ENCODE results near the gene FBLN5. TPM values are rescaled to one million over a fixed set of nuclear protein-coding genes. Genes with fewer than 3 reads are reported as not detected.

Gene FBLN5
- polyA plus RNA-seq, 3 donors = 131 to 166 (median 163) TPM

DNA sequence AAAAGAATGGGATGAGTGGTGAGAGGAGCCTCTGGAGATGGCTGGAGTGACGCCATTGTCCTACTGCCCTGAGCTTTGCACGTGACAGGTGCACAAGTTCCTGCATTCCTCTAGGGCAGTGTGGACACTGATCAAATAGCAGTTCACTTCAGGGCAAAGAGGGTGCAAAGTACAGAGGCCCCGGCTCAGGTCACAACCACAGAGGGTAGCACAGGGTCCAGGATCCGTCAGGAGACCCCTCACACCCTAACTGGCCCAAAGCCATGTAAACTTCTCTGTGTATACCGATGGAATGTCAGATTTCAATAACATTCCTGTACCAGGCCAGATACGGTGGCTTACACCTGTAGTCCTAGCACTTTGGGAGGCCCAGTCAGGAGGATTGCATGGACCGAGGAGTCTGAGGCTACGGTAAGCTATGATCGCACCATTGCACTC lies 10.4 kb upstream of the FBLN5 start:
- DNase-seq (ENCODE audit: extremely low read depth in 1 of 11, low read depth in 9 of 11, low spot score in 4 of 11) = no peak

DNA sequence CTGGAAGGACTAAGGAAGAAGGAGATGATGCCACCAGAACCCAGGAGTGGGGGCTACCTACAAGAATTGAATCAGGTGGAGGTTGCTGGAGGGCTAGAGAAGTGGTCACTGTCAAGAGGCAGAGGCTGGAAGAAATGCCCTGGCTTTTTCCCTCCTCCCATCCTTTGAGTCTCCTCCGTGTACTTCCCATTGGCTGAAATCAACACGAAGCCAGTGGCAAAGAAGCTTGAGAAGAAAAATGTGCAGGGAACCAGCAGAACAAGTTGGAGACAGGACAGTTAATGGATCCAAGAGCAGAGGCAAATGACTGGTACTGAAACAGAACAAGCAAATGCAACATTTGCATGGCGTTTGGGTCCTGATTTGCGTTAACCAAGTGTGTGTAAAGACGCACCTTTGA lies 9.1 kb upstream of the FBLN5 start:
- no peak for DNase-seq (ENCODE audit: extremely low read depth in 1 of 11, low read depth in 9 of 11, low spot score in 4 of 11)

DNA sequence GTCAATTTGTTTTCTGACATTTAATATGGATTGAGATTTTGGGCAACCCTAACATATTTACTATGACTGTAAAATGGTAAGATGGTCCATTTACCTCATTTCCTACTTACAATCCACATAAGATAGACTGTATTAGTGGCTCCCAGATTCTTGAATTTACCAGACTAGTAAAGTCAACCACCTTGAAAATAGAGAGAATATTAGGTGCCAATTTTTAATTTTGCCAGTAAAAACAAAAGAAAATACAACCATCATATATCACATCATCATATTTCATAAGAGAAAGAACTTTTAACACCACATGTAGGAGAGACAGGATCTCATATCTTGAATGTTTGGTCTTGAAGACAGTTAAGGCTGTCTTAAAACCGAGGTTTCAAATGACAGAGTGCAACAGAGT lies 7.7 kb upstream of the FBLN5 start:
- no peak for DNase-seq (ENCODE audit: extremely low read depth in 1 of 11, low read depth in 9 of 11, low spot score in 4 of 11)

DNA sequence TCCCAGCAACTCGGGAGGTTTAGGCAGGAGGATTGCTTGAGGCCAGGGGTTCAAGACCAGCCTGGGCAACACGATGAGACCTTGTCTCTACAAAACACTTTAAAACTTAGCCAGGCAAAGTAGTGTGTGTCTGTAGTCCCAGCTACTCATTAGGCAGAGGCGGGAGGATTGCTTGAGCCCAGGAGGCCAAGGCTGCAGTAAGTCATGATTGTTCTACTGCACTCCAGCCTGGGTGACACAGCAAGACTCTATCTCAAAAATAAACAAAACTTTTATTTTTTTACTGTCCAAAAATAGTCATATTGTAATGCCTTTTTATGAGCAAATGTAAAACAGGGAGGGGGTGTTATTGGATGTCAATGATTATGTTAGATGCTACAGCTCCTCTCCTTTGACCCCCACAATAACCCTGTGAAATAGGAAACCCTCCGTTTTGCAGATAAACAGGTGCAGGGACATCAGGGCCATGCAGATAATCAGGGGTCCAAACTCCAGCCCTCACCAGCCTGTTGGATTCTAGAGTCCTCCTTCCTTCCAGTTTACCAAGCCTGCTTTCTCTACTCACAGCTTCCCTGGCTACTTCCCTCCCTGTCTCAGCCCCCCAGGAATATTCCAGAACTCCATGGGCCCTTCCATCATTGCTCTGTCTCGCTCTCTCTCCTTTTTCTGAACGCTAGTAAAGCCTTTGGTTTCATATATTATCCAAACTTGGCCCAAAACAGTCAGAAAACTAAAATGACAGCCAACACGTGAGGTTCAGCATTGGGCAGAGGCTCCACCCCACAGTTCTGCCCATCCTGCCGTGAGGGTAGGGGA lies 5.9 kb upstream of the FBLN5 start:
- no peak for DNase-seq (ENCODE audit: extremely low read depth in 1 of 11, low read depth in 9 of 11, low spot score in 4 of 11)

DNA sequence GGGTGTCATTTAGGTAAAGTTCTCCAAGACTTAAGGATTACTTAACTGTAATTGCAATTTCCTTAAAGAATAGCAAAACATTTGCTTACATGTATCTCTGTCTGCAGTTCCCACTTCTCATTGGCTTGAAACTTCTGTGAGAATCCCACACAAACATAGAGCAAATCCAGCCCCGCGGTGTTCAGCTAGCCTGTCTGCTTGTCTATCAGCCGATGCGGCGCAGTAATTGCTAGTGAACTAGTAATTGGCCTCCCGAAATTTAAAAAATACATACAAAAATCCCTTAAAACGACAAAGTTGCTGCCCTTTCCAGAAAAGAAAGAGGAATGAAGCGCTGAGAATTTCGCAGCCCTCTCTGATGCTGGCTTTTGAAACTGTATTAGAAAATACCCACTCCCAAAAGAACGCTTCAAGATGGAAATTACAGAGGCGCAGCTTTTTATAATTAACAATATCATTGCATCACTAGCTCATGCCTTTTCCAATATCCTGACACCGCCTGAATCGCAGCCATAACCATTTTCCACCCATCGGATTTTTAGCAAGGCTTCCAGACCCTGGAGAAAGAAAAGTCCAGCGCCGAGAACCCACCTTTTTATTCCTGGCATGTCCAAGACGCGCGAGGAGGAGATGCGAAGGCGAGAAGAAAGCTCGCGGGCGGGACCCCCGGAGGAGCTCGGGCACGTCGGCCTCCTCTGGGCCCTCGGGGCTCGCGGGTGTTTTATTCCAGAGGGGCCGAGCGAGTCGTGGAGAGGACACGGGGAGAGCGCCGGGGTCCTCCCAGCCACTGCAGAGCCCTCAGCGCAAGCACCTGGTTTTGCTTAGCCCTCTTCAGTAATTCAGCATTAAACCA lies 646 bp downstream of the FBLN5 start:
- DNase-seq (ENCODE audit: extremely low read depth in 1 of 11, low read depth in 9 of 11, low spot score in 4 of 11) = no peak

DNA sequence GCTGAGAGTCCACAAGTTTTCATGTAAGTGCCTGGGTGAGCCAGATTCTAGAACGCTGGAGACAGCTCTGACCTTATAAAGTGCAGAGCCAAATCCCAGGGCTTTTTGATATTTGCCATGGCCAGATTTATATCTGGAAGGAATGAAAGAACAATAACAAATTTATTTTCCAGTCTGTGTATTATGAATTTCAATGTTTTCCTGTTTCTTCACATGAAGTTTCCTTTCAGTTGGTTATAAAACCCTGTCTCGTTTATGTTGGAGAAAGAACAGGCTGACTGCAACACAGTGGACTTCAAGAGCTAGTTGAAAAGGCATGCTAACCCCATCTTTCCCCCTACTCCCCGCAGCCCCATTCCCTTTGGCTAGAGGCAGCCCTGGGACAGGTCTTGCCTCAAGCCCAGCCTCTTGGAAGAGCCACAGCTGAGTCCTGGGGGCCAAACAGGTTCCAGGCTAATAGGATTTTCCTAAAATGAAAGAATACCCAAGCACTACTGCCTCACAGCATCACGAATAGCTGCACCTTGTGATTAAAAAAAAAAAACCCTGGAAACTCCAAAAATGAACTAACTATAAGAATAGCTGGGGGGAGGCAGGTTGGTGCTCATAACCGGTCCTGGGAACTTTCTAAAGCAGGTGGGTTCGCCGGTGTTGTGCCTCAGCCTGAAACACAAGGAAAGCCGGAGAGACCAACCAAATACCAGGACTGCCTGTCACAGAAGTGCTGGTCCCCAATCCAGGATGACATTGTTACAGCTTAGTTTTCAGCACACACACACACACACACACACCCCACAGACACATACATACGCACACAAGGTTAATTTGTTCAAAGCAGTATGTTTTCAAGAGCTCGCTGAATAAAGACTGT lies 1.5 kb downstream of the FBLN5 start:
- DNase-seq (ENCODE audit: extremely low read depth in 1 of 11, low read depth in 9 of 11, low spot score in 4 of 11) = no peak

DNA sequence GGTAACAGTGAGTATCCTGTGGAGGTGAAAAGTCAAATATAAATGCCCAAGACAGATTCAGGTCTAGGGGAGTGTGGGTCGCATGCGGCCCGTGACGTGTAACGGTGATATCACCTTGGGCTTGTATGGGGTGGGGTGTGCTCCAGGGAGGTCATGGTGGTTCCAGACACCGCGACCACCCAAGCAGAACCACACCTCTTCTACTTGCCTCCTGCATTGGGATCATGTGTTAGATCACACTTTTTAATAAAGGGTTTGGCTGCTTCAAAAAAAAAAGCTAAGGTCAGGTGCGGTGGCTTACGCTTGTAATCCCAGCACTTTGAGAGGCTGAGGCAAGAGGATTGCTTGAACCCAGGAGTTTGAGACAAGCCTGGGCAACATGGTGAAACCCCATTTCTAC lies 4.5 kb downstream of the FBLN5 start:
- no peak for DNase-seq (ENCODE audit: extremely low read depth in 1 of 11, low read depth in 9 of 11, low spot score in 4 of 11)

DNA sequence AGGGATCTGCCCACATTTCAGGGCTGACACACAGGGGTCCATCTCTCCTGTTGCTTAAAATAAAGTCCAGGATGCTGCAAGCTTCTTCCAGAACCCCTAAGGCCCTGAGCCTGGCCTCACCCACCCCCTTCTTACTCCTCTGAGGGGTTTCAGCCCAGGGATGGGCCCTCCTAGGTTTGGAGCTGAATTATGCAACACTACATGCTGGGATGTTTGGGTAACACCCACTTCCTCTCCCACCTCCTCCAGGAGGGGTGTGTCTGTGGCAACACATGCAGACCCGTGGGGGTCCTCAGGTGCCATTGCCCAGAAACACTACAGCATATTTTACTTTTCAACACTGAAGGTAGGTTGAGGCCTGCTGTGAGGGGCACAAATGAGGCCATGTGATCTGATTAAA lies 5.4 kb downstream of the FBLN5 start:
- no peak for DNase-seq (ENCODE audit: extremely low read depth in 1 of 11, low read depth in 9 of 11, low spot score in 4 of 11)

DNA sequence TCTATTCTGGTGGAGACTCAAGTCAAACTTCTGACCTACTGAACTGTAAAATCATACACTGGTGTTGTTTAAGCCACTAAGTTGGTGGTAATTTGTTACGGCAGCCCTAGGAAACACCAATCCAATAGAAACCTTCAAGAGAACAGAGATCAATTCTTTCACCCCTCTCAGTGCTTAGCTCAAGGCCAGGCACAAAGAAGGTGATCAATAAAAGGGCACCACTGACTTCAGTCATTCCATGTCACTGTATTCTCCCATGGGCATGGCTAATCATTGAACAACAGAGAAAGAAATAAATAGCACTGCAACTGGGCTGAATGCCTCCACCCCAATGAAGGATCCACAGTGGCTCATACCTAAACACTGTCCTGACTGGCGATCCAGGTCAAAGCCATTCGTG lies 7.3 kb downstream of the FBLN5 start:
- no peak for DNase-seq (ENCODE audit: extremely low read depth in 1 of 11, low read depth in 9 of 11, low spot score in 4 of 11)

DNA sequence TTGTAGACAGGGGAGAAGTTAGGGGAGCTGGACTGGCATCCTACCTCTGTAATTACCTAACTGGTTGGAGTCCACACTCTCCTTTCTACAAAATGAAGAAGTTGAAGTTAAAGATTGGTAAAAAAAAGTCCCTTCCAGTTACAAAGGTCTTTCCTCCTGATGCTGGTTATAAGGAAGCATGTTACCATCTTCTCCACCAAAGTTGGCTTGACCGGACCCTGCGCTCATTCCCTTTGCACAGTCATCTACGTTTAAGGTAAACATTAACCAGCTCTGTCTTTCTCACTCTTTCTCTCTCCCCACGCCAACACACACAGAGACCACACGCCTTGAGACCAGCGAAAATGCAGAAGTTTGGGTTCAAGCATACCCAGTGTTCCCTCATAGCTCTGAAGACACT lies 11.9 kb downstream of the FBLN5 start:
- no peak for DNase-seq (ENCODE audit: extremely low read depth in 1 of 11, low read depth in 9 of 11, low spot score in 4 of 11)

DNA sequence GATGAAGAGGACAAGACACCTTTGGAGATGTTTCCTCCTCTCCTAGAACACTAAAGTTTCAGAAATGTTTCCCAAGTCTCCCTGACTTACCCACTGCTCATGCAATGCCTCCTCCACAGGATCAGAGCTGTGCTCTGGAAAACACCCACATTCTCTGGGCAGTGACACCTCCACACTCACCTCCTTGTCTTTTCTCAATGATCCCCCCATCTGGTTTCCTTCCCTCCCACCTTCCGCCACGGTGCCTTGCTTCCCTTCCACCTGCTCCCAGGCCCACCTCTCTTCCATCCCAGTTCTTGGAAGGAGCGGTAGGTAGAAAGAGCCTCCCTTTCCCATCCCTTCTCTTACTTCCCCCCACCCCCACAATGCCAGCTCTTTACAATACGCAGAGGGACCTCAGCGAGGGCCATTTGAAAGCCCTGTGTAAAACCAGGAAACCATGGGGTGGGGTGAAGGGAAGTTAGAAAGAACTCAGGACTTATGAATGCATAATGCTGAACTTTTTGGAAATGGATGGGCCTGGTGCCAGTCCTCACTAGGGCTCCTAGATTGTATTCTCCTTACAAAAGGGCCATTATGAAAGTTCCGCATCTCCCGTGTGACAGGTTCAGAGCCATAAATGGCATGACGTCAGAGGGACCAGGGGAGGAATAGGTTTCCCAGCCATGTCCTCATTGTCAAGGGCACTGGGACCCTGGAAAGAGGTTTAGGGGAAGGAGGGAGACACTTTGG lies 12.8 kb downstream of the FBLN5 start:
- DNase-seq (ENCODE audit: extremely low read depth in 1 of 11, low read depth in 9 of 11, low spot score in 4 of 11) = no peak

DNA sequence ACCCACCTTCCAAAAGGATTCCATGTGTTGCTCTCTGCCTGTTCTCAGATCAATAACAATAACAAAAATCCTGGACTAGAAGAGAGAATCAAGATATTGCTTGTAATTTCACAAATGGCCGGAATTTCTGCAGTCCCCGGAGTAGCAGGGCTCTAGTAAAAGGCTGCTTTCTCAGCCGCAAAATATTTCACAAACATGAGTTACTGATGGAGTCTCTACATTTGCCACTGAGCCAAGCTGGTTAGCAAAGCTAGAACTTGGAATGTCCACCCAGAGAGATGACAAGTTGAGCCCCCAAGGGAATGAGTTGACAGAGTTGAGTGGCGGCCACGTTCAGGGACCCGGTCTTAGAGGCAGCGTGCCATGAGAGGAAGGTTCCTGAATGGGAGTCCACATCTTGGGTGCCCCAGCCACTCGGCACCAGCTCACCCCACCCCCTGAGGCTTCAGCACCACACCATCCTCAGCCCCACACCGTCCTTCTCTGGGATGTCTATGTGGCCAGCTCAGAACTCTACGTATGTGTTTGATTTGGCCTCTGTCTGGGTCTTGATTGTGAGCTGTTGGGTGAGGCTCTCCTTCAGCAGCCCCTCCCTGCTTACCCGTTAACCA lies 15.9 kb downstream of the FBLN5 start:
- DNase-seq (ENCODE audit: extremely low read depth in 1 of 11, low read depth in 9 of 11, low spot score in 4 of 11) = no peak

DNA sequence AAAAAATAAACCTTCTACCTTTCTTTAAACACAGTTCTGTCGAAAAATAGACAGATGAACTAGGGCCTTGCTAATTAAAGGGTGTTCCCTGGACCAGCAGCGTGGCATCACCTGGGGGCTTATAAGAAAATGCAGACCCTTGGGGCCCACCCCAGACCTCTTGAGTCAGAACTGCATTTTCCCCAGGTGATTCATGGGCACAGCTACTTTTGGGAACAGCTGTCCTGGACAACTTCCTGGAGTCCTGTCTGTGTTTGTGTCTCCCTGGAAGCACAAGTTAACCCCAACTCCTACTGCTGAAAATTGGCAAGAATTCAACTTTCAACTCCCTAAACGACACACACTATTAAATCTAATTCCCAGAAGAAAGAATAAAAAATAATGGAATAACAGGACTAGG lies 17.8 kb downstream of the FBLN5 start:
- no peak for DNase-seq (ENCODE audit: extremely low read depth in 1 of 11, low read depth in 9 of 11, low spot score in 4 of 11)

DNA sequence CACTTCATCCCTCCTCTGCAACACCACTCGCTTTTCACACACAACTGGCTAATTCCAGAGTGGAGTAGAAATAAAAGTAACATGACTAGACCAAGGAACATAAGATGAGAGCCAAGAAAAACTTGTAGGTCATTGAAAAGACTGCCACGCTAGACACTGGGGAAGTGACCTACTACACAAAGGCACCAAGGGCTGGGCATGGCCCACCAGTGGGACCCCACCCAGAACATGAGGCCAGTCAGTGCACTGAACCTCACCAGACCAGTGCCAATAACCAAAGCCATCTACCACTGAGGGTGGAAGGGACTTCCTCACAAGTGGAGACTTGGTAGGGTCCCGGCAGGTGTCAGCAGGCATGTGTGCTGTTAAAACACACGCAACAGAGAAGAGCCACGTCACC lies 19.7 kb downstream of the FBLN5 start:
- no peak for DNase-seq (ENCODE audit: extremely low read depth in 1 of 11, low read depth in 9 of 11, low spot score in 4 of 11)

DNA sequence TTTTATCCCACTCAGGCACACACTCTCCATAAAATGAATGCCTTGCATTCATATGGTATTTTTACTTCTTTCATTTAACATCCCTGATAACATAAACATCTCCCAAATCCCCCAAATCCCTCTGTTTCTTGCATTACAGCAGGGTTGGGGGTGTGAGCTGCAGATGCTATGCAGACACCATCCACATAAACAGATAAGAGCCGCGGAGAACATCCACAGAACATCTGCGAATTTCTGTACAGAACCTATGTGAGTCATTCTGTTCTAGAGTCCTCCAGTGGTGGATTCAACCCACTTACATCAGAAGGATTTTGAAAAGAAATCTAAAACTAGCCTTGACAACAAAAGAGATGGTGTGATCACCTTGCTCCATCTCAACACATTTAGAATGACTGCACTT lies 20.3 kb downstream of the FBLN5 start:
- no peak for DNase-seq (ENCODE audit: extremely low read depth in 1 of 11, low read depth in 9 of 11, low spot score in 4 of 11)

DNA sequence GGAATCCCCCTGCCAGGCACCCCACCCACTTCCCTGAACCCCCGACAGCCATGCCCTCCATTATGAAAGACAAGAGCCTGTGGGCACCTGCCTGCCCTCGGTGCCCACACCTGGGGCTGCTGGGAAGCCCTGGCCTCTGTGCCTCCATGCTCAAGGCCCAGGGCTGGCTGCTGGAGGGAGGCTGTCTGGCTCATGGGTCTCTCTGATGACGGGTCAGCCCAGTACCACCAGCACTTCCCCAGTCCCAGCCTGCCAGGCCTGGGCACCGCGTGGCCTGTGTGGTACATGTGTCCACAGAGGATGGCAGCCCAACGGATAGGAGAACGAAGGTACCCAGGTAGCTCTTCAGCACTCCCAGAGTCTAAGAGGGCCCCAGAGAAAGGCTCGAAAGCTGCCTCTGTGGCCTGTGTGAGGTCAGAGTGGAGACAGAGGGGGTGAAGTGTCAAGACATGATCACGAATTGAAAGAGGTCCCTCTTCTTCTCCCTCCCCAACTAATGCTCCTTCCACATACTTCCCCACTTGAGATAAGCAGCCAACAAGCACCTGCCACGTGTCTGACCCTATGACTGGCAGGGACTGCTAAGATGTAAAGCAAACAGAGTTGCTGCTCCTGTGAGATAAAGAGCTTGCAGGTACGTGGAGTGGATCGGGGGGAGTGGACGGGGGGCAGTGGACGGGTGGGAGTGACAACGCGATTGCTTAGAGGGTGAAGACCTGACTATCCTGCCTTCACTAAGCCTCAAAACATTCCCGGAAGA lies 21.2 kb downstream of the FBLN5 start:
- DNase-seq (ENCODE audit: extremely low read depth in 1 of 11, low read depth in 9 of 11, low spot score in 4 of 11) = no peak

DNA sequence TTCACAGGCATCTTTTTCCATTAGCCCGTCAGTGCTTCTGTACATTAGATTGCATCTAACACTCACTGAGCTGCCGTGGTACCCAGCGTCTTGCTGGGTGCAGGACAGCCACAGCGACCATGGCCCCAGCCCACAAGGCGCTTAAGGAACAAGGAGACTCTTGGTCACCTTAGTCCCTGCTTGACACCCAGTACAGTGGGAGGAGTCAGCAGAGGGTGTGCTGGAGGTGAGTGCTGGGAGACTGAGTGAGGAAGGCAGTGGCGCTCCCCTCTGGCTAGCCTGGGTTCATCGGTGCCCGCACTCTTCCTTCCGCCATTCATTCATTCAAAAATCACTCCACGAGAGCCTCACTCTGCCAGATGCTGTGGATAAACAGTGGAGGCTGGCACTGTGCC lies 21.8 kb downstream of the FBLN5 start:
- no peak for DNase-seq (ENCODE audit: extremely low read depth in 1 of 11, low read depth in 9 of 11, low spot score in 4 of 11)
